Measurements from ENCODE around the gene ZCCHC8. TPM values are rescaled to one million over a fixed set of nuclear protein-coding genes. Genes with fewer than 3 reads are reported as not detected.

The ZCCHC8 gene
- total and polyA plus RNA-seq, 2 donors (not counting 3 experiments of a cell fraction or from before 2014, with no cell fraction given), result 10.0 to 24.4 TPM

DNA sequence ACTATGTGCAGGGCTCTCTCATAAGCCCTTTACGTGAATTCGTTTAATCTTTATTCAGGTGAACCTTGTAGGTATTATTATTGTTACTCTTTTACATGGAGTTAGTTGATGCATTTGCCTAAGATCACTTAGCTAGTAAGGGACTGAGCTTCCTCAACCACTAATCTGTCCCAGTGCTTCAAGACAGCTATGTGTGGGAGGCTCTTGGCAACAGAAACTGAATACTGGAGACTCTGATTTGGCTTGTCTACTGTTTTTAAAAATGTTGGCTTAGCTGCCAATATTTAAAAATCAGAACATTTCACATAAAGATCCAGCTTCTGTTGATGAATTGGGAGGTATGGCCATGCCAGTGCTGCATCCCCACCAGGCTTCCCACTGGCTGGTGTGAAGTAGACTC, 33.1 kb upstream of the ZCCHC8 start:
- H3K36me3 ChIP-seq (ENCODE audit: control insufficient read depth in 2 of 2, extremely low read depth in 1 of 2, insufficient read depth in 2 of 2, low read length in 2 of 2), result no peaks in the 10 kb centered on the region
- H3K4me2 ChIP-seq (ENCODE audit: insufficient read depth, low read length), result no peak overlapping the region
- no peaks in the 10 kb centered on the region for H4K20me1 ChIP-seq (replicated peaks; ENCODE audit: control insufficient read depth, extremely low read depth, insufficient read depth, low read length)
- dilution Hi-C loops (cut with MboI; ENCODE audit: extremely low pct_ligation_motif_present, low sequenced_read_pairs), result no loop called here
- no peak overlapping the region for H3K9ac ChIP-seq (replicated peaks; ENCODE audit: extremely low read depth, insufficient read depth, low read length)
- ChIA-PET POLR2A (no interaction called here), CTCF (no interaction called here)
- no TSS peak for BruUV-seq (replicated peaks)
- FAIRE-seq, result no peak
- no peak for DNase-seq (ENCODE audit: low read depth, low spot score)
- no peak overlapping the region for H3K4me3 ChIP-seq (replicated peaks in 1 of 3; ENCODE audit: insufficient read depth in 1 of 3, low read depth in 1 of 3, low read length in 3 of 3)
- peaks cover 17% of the 10 kb centered on the region for H3K79me2 ChIP-seq (ENCODE audit: control insufficient read depth, insufficient read depth, low read length)
- H3K9me3 ChIP-seq (replicated peaks; ENCODE audit: control insufficient read depth, insufficient read depth, low read length), result no peaks in the 10 kb centered on the region
- no peaks in the 10 kb centered on the region for H3K4me1 ChIP-seq (ENCODE audit: control insufficient read depth, extremely low read depth, insufficient read depth, low read length)
- TF ChIP-seq, protein P1, sequence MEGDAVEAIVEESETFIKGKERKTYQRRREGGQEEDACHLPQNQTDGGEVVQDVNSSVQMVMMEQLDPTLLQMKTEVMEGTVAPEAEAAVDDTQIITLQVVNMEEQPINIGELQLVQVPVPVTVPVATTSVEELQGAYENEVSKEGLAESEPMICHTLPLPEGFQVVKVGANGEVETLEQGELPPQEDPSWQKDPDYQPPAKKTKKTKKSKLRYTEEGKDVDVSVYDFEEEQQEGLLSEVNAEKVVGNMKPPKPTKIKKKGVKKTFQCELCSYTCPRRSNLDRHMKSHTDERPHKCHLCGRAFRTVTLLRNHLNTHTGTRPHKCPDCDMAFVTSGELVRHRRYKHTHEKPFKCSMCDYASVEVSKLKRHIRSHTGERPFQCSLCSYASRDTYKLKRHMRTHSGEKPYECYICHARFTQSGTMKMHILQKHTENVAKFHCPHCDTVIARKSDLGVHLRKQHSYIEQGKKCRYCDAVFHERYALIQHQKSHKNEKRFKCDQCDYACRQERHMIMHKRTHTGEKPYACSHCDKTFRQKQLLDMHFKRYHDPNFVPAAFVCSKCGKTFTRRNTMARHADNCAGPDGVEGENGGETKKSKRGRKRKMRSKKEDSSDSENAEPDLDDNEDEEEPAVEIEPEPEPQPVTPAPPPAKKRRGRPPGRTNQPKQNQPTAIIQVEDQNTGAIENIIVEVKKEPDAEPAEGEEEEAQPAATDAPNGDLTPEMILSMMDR (IDR thresholded peaks at IDR 0.05; ENCODE audit: extremely low read depth in 1 of 2, insufficient read depth in 1 of 2, low read depth in 1 of 2, low read length in 2 of 2), result no peak
- no peak for TF ChIP-seq POLR2AphosphoS5 (IDR thresholded peaks at IDR 0.05; ENCODE audit: insufficient read depth, low read depth, low read length)
- no peak for TF ChIP-seq MYC (IDR thresholded peaks at IDR 0.05; ENCODE audit: low read depth, low read length)
- TF ChIP-seq, protein P2, sequence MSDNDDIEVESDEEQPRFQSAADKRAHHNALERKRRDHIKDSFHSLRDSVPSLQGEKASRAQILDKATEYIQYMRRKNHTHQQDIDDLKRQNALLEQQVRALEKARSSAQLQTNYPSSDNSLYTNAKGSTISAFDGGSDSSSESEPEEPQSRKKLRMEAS (IDR thresholded peaks at IDR 0.05; ENCODE audit: insufficient read depth, insufficient read length), result no peak
- no peak for TF ChIP-seq POLR2A (IDR thresholded peaks at IDR 0.05; ENCODE audit: low read depth, low read length)
- no peak for TF ChIP-seq EZH2 (IDR thresholded peaks at IDR 0.05; ENCODE audit: borderline replicate concordance, low read depth, low read length, severe bottlenecking)
- no peak for TF ChIP-seq JUN (IDR thresholded peaks at IDR 0.05; ENCODE audit: borderline replicate concordance, insufficient read depth, insufficient read length, low read depth)
- no peak for TF ChIP-seq FOS (IDR thresholded peaks at IDR 0.05; ENCODE audit: borderline replicate concordance, insufficient read depth, low read length)
- no peak for TF ChIP-seq GATA2 (IDR thresholded peaks at IDR 0.05; ENCODE audit: insufficient read depth, insufficient read length, low read depth, low read length)
- H3K9me1 ChIP-seq (replicated peaks; ENCODE audit: control insufficient read depth, extremely low read depth, insufficient read depth, low read length), result no peaks in the 10 kb centered on the region
- H3K27me3 ChIP-seq (ENCODE audit: control insufficient read depth in 2 of 2, insufficient read depth in 2 of 2, low read length in 2 of 2), result no peaks in the 10 kb centered on the region
- no peak overlapping the region for H2AFZ ChIP-seq (ENCODE audit: low read depth, low read length)
- H3K27ac ChIP-seq (ENCODE audit: insufficient read depth, low read depth, low read length), result no peak overlapping the region
- intact Hi-C loops (cut with micrococcal nuclease), result no loop called here
